PFSK-1 (cell line): ENCODE measurements around the gene EPHA4.

Source experiments
- FOXP2 ChIP-seq: optimal IDR thresholded peaks from 2 replicates; pipeline ENCODE3; 2011; ENCODE audit warnings: borderline replicate concordance, control low read depth, inconsistent platforms; ENCODE audit not compliant: insufficient read depth; ENCODE audit errors: extremely low read length, extremely low read depth
- POLR2AphosphoS5 ChIP-seq: IDR thresholded peaks from 2 replicates; pipeline ENCODE4 v1.6.1; 2012; ENCODE audit warnings: low read depth, mild to moderate bottlenecking, control low read depth, low read length, moderate library complexity
- SIN3A ChIP-seq: IDR thresholded peaks from 2 replicates; pipeline ENCODE4 v1.6.1; 2012; ENCODE audit warnings: mild to moderate bottlenecking, low read length, moderate library complexity, borderline replicate concordance; ENCODE audit not compliant: insufficient read depth
- TAF1 ChIP-seq: IDR thresholded peaks from 2 replicates; pipeline ENCODE4 v1.6.1; 2012; ENCODE audit warnings: low read length, control low read depth, borderline replicate concordance; ENCODE audit not compliant: insufficient read depth
- TF ChIP-seq, protein P1 (sequence below), 2 experiments: IDR thresholded peaks; 2 replicates each; pipeline versions ENCODE4 v1.6.1 to v1.8.0; 2011 to 2012; ENCODE audit warnings: low read depth in 2 of 2, low read length in 2 of 2, control low read depth in 1 of 2, inconsistent platforms in 1 of 2, mild to moderate bottlenecking in 1 of 2, moderate library complexity in 1 of 2; ENCODE audit not compliant: insufficient read depth in 1 of 2

EPHA4 gene

DNA sequence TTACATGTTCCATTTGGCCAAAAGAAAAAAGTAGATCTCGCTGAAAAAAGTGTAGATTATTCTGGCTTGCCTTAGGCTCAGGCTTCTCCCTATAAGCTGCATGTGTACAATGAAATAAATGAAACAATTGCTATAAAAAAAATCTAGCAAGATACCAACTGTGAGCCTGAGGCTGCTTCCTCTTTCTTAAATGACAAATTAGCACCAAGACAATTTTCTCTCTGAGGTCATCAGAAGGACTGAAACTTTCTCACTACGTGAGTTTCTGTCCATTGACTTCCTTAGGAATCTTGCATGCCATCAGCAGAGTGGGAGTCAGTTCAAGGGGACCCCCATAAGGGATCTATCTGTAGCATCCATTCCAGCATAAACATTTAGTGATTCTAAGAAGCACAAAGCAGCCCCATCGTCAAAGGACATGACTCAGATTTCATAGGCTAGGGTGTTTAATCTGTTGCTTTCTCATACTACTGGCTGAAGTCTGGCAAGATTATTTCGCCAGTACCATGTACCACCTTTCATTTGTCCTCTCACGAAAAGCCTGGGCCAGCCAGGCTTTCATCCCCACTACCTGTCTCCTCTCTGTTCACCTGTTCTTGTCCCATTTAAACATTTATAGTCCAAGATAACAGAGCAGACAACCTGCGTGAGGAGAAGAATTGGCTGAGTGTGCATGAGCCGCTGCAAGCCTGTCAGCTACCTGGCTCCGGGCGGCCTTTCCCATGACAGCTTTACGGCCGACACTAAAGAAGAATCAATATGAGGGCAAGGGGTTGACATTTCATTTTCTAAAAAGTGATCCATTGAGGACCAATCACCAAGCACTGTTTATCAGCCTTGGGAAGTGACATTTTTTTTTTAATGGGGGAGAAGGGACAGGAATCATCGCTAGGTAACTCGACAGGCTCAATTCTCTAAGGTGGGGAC, 120.0 kb downstream of the EPHA4 start:
- TF ChIP-seq SIN3A (no peak), FOXP2 (no peak), POLR2AphosphoS5 (no peak)

DNA sequence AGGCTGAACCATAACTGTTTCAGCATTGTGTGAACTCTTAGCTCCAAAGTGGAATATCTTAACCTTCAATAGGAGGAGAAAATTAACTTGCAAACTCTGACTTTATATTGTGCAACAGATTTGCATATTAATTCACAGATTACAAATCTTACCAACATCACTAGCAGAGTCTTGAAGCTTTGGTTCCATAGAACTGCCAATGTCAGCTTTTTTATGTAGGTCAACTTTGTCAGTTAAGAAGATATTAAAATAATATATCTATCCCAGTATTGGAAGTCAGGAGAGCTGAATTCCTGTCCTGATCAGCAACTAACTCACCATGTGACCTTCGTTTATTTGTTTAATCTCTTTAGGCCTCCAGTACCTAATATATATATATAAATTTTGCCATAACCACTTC, 121.8 kb downstream of the EPHA4 start:
- TF ChIP-seq FOXP2 (no peak), SIN3A (no peak)

DNA sequence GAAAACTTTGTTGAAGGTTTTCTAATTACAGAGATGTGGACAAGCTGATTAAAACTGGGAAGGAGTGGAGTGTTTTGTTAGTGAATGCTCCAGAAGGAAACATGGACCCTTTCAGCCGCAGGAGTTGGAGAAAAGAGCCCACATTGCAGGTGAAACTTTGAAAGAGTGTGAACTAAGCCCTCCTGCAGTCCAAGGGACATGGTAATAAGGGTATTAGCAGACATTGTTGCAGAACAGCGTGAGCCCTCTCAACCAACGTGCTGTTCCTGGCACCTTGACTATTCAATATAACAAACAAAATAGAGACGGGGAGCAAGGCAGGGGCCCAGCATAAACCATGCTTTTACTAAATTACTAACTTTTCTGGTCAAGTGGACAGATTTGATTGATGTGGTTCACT, 122.7 kb downstream of the EPHA4 start:
- no peak for TF ChIP-seq TAF1
- no peak for TF ChIP-seq POLR2AphosphoS5
- TF ChIP-seq, protein P1, sequence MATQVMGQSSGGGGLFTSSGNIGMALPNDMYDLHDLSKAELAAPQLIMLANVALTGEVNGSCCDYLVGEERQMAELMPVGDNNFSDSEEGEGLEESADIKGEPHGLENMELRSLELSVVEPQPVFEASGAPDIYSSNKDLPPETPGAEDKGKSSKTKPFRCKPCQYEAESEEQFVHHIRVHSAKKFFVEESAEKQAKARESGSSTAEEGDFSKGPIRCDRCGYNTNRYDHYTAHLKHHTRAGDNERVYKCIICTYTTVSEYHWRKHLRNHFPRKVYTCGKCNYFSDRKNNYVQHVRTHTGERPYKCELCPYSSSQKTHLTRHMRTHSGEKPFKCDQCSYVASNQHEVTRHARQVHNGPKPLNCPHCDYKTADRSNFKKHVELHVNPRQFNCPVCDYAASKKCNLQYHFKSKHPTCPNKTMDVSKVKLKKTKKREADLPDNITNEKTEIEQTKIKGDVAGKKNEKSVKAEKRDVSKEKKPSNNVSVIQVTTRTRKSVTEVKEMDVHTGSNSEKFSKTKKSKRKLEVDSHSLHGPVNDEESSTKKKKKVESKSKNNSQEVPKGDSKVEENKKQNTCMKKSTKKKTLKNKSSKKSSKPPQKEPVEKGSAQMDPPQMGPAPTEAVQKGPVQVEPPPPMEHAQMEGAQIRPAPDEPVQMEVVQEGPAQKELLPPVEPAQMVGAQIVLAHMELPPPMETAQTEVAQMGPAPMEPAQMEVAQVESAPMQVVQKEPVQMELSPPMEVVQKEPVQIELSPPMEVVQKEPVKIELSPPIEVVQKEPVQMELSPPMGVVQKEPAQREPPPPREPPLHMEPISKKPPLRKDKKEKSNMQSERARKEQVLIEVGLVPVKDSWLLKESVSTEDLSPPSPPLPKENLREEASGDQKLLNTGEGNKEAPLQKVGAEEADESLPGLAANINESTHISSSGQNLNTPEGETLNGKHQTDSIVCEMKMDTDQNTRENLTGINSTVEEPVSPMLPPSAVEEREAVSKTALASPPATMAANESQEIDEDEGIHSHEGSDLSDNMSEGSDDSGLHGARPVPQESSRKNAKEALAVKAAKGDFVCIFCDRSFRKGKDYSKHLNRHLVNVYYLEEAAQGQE (IDR thresholded peaks at IDR 0.05; ENCODE audit: insufficient read depth in 1 of 2, low read depth in 2 of 2, low read length in 2 of 2), result no peak

DNA sequence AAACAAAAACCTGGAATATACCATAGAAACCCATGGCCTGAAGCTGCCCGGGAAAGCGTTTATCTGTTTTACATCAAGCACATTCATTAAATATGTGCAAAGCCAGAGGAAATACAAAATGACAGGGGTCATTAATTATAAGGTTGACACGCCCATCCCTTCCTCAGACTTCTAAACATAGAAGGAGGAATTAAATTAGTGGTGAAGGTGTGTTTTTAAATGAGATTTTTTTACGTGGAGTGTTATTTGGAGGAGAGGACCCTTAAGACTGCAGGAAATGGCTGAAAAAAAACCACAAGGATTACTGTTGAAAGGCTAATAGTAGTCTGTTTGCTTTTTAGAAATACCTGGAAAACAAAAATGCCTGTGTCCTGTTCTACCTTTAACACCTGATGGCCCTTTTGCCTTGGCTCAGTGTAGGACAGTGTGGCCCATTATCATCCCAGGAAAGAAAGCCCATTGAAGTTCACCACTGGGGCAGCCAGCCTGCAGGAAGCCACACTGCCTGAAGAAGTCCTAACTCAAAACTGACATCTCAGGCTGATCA, 123.2 kb downstream of the EPHA4 start:
- no peak for TF ChIP-seq POLR2AphosphoS5
- TF ChIP-seq, protein P1 (IDR thresholded peaks at IDR 0.05; ENCODE audit: insufficient read depth in 1 of 2, low read depth in 2 of 2, low read length in 2 of 2), result no peak
- TF ChIP-seq FOXP2, result no peak

DNA sequence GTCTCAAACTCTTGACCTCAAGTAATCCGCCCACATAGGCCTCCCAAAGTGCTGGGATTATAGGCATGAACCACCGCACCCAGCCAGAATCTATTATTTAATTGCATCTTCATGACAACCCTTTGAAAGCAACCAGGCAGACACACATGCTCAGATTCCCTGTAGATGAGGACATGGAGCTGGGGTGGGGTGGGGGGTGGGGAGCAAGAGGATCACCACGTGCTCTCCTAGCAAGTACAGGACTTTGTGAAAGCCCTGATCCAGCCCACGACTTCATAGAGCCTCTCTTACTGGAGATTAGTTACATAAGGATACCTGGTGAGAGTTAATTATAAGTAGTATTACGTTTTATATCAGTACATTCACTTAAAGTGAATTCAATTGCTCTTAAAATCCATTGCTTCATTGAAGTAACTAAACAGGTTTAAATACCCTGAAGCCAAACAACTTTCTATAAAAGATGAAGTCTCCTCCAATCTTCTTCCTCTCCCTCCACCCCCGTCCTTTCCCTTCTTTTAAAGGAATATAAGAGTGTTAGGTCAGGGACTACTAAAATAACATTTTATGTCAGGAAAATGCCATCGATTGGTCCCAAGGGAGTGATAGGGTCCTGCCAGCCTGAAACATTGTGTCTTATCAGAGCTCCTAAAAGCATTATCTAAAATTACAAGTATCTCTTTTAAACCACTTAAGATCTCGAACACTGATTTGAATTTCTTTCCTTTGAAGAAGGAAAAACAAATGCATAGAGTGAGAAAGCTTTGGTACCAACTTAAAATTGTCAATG, 123.9 kb downstream of the EPHA4 start:
- TF ChIP-seq POLR2AphosphoS5, result no peak
- TF ChIP-seq, protein P1 (IDR thresholded peaks at IDR 0.05; ENCODE audit: insufficient read depth in 1 of 2, low read depth in 2 of 2, low read length in 2 of 2), result no peak
- no peak for TF ChIP-seq TAF1
- no peak for TF ChIP-seq SIN3A
- no peak for TF ChIP-seq FOXP2

DNA sequence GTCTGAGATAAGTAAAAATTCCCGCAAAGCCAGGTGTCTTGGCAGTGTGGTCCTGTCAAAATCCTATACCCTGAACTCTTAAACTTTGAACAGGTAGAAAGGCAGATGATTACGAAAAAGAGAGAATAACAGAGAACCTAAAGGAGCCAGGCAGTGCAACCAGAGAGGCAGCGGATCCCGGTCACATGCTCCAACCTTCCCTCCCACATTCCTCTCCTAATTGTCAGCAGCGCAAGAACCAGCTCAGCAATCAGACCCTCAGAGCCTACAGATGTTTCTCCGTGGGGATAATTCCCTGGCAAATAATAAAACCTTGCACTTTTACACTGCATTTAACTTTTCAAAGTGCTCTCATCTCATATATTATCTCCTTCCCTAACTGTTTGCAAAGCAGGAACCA, 124.8 kb downstream of the EPHA4 start:
- TF ChIP-seq POLR2AphosphoS5 (no peak), SIN3A (no peak), FOXP2 (no peak), TAF1 (no peak)
- TF ChIP-seq, protein P1 (IDR thresholded peaks at IDR 0.05; ENCODE audit: insufficient read depth in 1 of 2, low read depth in 2 of 2, low read length in 2 of 2), result no peak
